Mesendoderm (in vitro differentiated cells): Measurements from ENCODE around the gene CCDC177.

Experiments used
- DNase-seq: peaks from one replicate; pipeline ENCODE4 v3.0.0; 2013
- H2AK5ac ChIP-seq: 2 replicates; pipeline ENCODE4 v1.6.1; 2013; ENCODE audit warnings: low read length, inconsistent platforms
- H2BK120ac ChIP-seq: 2 replicates; pipeline ENCODE4 v1.6.1; 2013; ENCODE audit warnings: low read depth, mild to moderate bottlenecking, low read length, moderate library complexity, mixed read lengths
- H2BK15ac ChIP-seq: replicated peaks from 2 replicates; pipeline ENCODE4 v1.6.1; 2013; ENCODE audit warnings: low read depth, mild to moderate bottlenecking, moderate library complexity
- H2BK5ac ChIP-seq: 2 replicates; pipeline ENCODE4 v1.6.1; 2013; ENCODE audit warnings: low read length, inconsistent platforms
- H3K18ac ChIP-seq: 2 replicates; pipeline ENCODE4 v1.6.1; 2013; ENCODE audit warnings: mild to moderate bottlenecking, low read length, mixed read lengths
- H3K23ac ChIP-seq: one replicate; pipeline ENCODE4 v1.6.1; 2013; ENCODE audit warnings: low read length
- H3K27ac ChIP-seq: 2 replicates; pipeline ENCODE4 v1.5.1; 2013; ENCODE audit warnings: low read depth, mild to moderate bottlenecking, inconsistent platforms, low read length, moderate library complexity
- H3K27me3 ChIP-seq: 2 replicates; pipeline ENCODE4 v1.6.1; 2013; ENCODE audit warnings: low read length, control low read depth, mild to moderate bottlenecking, inconsistent platforms; ENCODE audit not compliant: insufficient read depth, poor library complexity
- H3K36me3 ChIP-seq: 2 replicates; pipeline ENCODE4 v1.6.1; 2013; ENCODE audit warnings: low read length, inconsistent platforms; ENCODE audit not compliant: control insufficient read depth, insufficient read depth
- H3K4ac ChIP-seq: one replicate; pipeline ENCODE4 v1.6.1; 2013; ENCODE audit warnings: low read depth, mild to moderate bottlenecking, low read length, moderate library complexity
- H3K4me1 ChIP-seq: 2 replicates; pipeline ENCODE4 v1.6.1; 2013; ENCODE audit warnings: low read depth, low read length, inconsistent platforms; ENCODE audit not compliant: control insufficient read depth
- H3K4me2 ChIP-seq: 2 replicates; pipeline ENCODE4 v1.6.1; 2013; ENCODE audit warnings: low read length
- H3K4me3 ChIP-seq: 2 replicates; pipeline ENCODE4 v1.5.1; 2013; ENCODE audit warnings: mild to moderate bottlenecking, low read length
- H3K56ac ChIP-seq: one replicate; pipeline ENCODE4 v1.6.1; 2013; ENCODE audit warnings: low read length
- H3K79me1 ChIP-seq: 2 replicates; pipeline ENCODE4 v1.6.1; 2013; ENCODE audit warnings: low read length, inconsistent platforms
- H3K79me2 ChIP-seq: 2 replicates; pipeline ENCODE4 v1.6.1; 2013; ENCODE audit warnings: mild to moderate bottlenecking, low read length; ENCODE audit not compliant: control insufficient read depth, insufficient read depth
- H3K9ac ChIP-seq: 2 replicates; pipeline ENCODE4 v1.6.1; 2013; ENCODE audit warnings: low read length, inconsistent platforms
- H4K5ac ChIP-seq: one replicate; pipeline ENCODE4 v1.6.1; 2013; ENCODE audit warnings: low read length
- H4K8ac ChIP-seq: one replicate; pipeline ENCODE4 v1.6.1; 2013; ENCODE audit warnings: low read depth, mild to moderate bottlenecking, control low read depth, low read length, moderate library complexity
- WGBS: extraction: QIAGEN DNeasy Blood & Tissue Kit; methylation state at CpG from one replicate; pipeline ENCODE4 v1.1.7; 2013; ENCODE audit warnings: low lambda C conversion rate, missing lambda C conversion rate; ENCODE audit not compliant: insufficient coverage; ENCODE audit errors: extremely low coverage; 5-methylcytosine and 5-hydroxymethylcytosine counted together

CCDC177 gene

GRCh38 chr14:69529563-69529962, 45.1 kb downstream of the CCDC177 start:
- WGBS = no CpG with 5 or more reads among the region's 3 CpGs
- Histone ChIP-seq H3K9ac (no peak overlapping the region), H3K4ac (no peak overlapping the region), H2BK5ac (no peak overlapping the region), H3K56ac (no peak overlapping the region), H3K4me3 (no peak overlapping the region), H3K36me3 (no peaks in the 10 kb centered on the region), H3K23ac (no peak overlapping the region), H3K27me3 (no peaks in the 10 kb centered on the region), H3K27ac (no peak overlapping the region), H3K4me1 (no peaks in the 10 kb centered on the region), H3K79me1 (no peaks in the 10 kb centered on the region), H2BK120ac (no peak overlapping the region), H4K5ac (no peak overlapping the region), H2BK15ac (no peak overlapping the region), H4K8ac (no peak overlapping the region), H3K79me2 (no peaks in the 10 kb centered on the region), H3K18ac (no peak overlapping the region), H2AK5ac (no peak overlapping the region), H3K4me2 (no peak overlapping the region)
- DNase-seq = no peak

GRCh38 chr14:69528930-69529329, 45.7 kb downstream of the CCDC177 start:
- H3K4ac ChIP-seq = no peak overlapping the region
- H3K4me3 ChIP-seq = no peak overlapping the region
- H3K9ac ChIP-seq = no peak overlapping the region
- WGBS = no CpG with 5 or more reads among the region's 5 CpGs
- DNase-seq = no peak
- H3K4me2 ChIP-seq = no peak overlapping the region
- H3K79me2 ChIP-seq = no peaks in the 10 kb centered on the region
- H2BK5ac ChIP-seq = no peak overlapping the region
- no peak overlapping the region for H2BK120ac ChIP-seq
- no peaks in the 10 kb centered on the region for H3K36me3 ChIP-seq
- H3K18ac ChIP-seq = no peak overlapping the region
- H3K23ac ChIP-seq = no peak overlapping the region
- no peak overlapping the region for H3K56ac ChIP-seq
- H4K5ac ChIP-seq = no peak overlapping the region
- no peaks in the 10 kb centered on the region for H3K79me1 ChIP-seq
- no peak overlapping the region for H2AK5ac ChIP-seq
- H4K8ac ChIP-seq = no peak overlapping the region
- no peak overlapping the region for H2BK15ac ChIP-seq
- no peaks in the 10 kb centered on the region for H3K27me3 ChIP-seq
- no peaks in the 10 kb centered on the region for H3K4me1 ChIP-seq
- H3K27ac ChIP-seq = no peak overlapping the region

- H2BK5ac ChIP-seq = no peak overlapping the region
- H4K8ac ChIP-seq = no peak overlapping the region
- H3K27me3 ChIP-seq = no peaks in the 10 kb centered on the region
- H3K79me2 ChIP-seq = no peaks in the 10 kb centered on the region
- no peak overlapping the region for H3K4ac ChIP-seq
- no peaks in the 10 kb centered on the region for H3K36me3 ChIP-seq
- no peak overlapping the region for H2BK15ac ChIP-seq
- no peak overlapping the region for H3K9ac ChIP-seq
- H3K27ac ChIP-seq = no peak overlapping the region
- no peak overlapping the region for H3K18ac ChIP-seq
- DNase-seq = no peak
- no peak overlapping the region for H2BK120ac ChIP-seq
- no peak overlapping the region for H3K56ac ChIP-seq
- no CpG with 5 or more reads among the region's 9 CpGs for WGBS
- no peak overlapping the region for H3K4me3 ChIP-seq
- no peaks in the 10 kb centered on the region for H3K79me1 ChIP-seq
- H3K23ac ChIP-seq = no peak overlapping the region
- H3K4me2 ChIP-seq = no peak overlapping the region
- H2AK5ac ChIP-seq = no peak overlapping the region
- no peak overlapping the region for H4K5ac ChIP-seq
- H3K4me1 ChIP-seq = no peaks in the 10 kb centered on the region
Observed at GRCh38 chr14:69528143-69528542, 46.5 kb downstream of the CCDC177 start.

- no peaks in the 10 kb centered on the region for H3K27me3 ChIP-seq
- no peak overlapping the region for H3K27ac ChIP-seq
- no peak overlapping the region for H3K56ac ChIP-seq
- no peaks in the 10 kb centered on the region for H3K79me2 ChIP-seq
- H3K4me3 ChIP-seq = no peak overlapping the region
- WGBS = no CpG with 5 or more reads among the region's 14 CpGs
- no peak overlapping the region for H3K4me2 ChIP-seq
- no peak overlapping the region for H3K18ac ChIP-seq
- no peaks in the 10 kb centered on the region for H3K36me3 ChIP-seq
- no peaks in the 10 kb centered on the region for H3K79me1 ChIP-seq
- no peak overlapping the region for H4K8ac ChIP-seq
- DNase-seq = no peak
- H2BK120ac ChIP-seq = no peak overlapping the region
- H2BK15ac ChIP-seq = no peak overlapping the region
- H2BK5ac ChIP-seq = no peak overlapping the region
- no peak overlapping the region for H3K4ac ChIP-seq
- H3K23ac ChIP-seq = no peak overlapping the region
- H3K4me1 ChIP-seq = no peaks in the 10 kb centered on the region
- no peak overlapping the region for H4K5ac ChIP-seq
- H3K9ac ChIP-seq = no peak overlapping the region
- H2AK5ac ChIP-seq = no peak overlapping the region
Observed at GRCh38 chr14:69527635-69528034, 47.0 kb downstream of the CCDC177 start.

GRCh38 chr14:69525896-69526295, 48.8 kb downstream of the CCDC177 start:
- Histone ChIP-seq H4K5ac (no peak overlapping the region), H3K27ac (no peak overlapping the region), H3K79me1 (no peaks in the 10 kb centered on the region), H4K8ac (no peak overlapping the region), H3K9ac (no peak overlapping the region), H2BK120ac (no peak overlapping the region), H3K4ac (no peak overlapping the region), H2BK15ac (no peak overlapping the region), H3K4me3 (no peak overlapping the region), H2AK5ac (no peak overlapping the region), H3K23ac (no peak overlapping the region), H3K56ac (no peak overlapping the region), H3K4me2 (no peak overlapping the region), H3K4me1 (no peaks in the 10 kb centered on the region), H3K79me2 (no peaks in the 10 kb centered on the region), H2BK5ac (no peak overlapping the region), H3K36me3 (no peaks in the 10 kb centered on the region), H3K27me3 (no peaks in the 10 kb centered on the region), H3K18ac (no peak overlapping the region)
- WGBS = no CpG with 5 or more reads among the region's 6 CpGs
- no peak for DNase-seq

GRCh38 chr14:69522026-69522425, 52.6 kb downstream of the CCDC177 start:
- H3K9ac ChIP-seq = no peak overlapping the region
- no CpG with 5 or more reads among the region's 6 CpGs for WGBS
- H3K4ac ChIP-seq = no peak overlapping the region
- H3K27me3 ChIP-seq = no peaks in the 10 kb centered on the region
- no peak overlapping the region for H2BK120ac ChIP-seq
- H3K18ac ChIP-seq = no peak overlapping the region
- H3K4me1 ChIP-seq = no peaks in the 10 kb centered on the region
- no peak overlapping the region for H2BK5ac ChIP-seq
- no peak overlapping the region for H3K4me2 ChIP-seq
- H3K56ac ChIP-seq = no peak overlapping the region
- no peak overlapping the region for H2AK5ac ChIP-seq
- H2BK15ac ChIP-seq = no peak overlapping the region
- H3K79me1 ChIP-seq = no peaks in the 10 kb centered on the region
- H3K4me3 ChIP-seq = no peak overlapping the region
- H3K36me3 ChIP-seq = no peaks in the 10 kb centered on the region
- H3K23ac ChIP-seq = no peak overlapping the region
- no peaks in the 10 kb centered on the region for H3K79me2 ChIP-seq
- no peak overlapping the region for H4K8ac ChIP-seq
- no peak overlapping the region for H4K5ac ChIP-seq
- no peak for DNase-seq
- H3K27ac ChIP-seq = no peak overlapping the region
